H9 (cell line): ENCODE measurements around the gene FZD10. TPM values are rescaled to one million over a fixed set of nuclear protein-coding genes. Genes with fewer than 3 reads are reported as not detected.

Experiments
- DNase-seq: peaks from one replicate; pipeline ENCODE4 v3.0.0-alpha.2; 2017
- H2AFZ ChIP-seq: one replicate; pipeline ENCODE4 v1.6.1; 2013; ENCODE audit warnings: mild to moderate bottlenecking, low read length, control low read depth, moderate library complexity
- H2AK5ac ChIP-seq: 2 replicates; pipeline ENCODE4 v1.6.1; 2013; ENCODE audit warnings: low read length, control low read depth, mixed read lengths; ENCODE audit not compliant: insufficient read length
- H2BK120ac ChIP-seq: one replicate; pipeline ENCODE4 v1.6.1; 2013; ENCODE audit warnings: low read depth, mild to moderate bottlenecking, low read length, control low read depth, inconsistent platforms; ENCODE audit not compliant: poor library complexity, severe bottlenecking
- H2BK12ac ChIP-seq: 2 replicates; pipeline ENCODE4 v1.6.1; 2013; ENCODE audit warnings: low read length, control low read depth, mixed read lengths, low read depth; ENCODE audit not compliant: insufficient read length
- H2BK15ac ChIP-seq: 2 replicates; pipeline ENCODE4 v1.6.1; 2013; ENCODE audit warnings: low read depth, low read length, control low read depth
- H2BK20ac ChIP-seq: one replicate; pipeline ENCODE4 v1.6.1; 2013; ENCODE audit warnings: low read depth, mild to moderate bottlenecking, low read length, control low read depth, inconsistent platforms; ENCODE audit not compliant: poor library complexity, severe bottlenecking
- H2BK5ac ChIP-seq: 2 replicates; pipeline ENCODE4 v1.6.1; 2013; ENCODE audit warnings: low read length, control low read depth, mixed read lengths; ENCODE audit not compliant: insufficient read length
- H3K14ac ChIP-seq: 2 replicates; pipeline ENCODE4 v1.6.1; 2013; ENCODE audit warnings: low read length, control low read depth; ENCODE audit not compliant: insufficient read depth
- H3K18ac ChIP-seq: 2 replicates; pipeline ENCODE4 v1.6.1; 2013; ENCODE audit warnings: low read depth, mild to moderate bottlenecking, mixed read lengths, low read length, control low read depth; ENCODE audit not compliant: insufficient read length
- H3K23ac ChIP-seq: 2 replicates; pipeline ENCODE4 v1.6.1; 2013; ENCODE audit warnings: low read length, control low read depth, mixed read lengths, low read depth; ENCODE audit not compliant: insufficient read length
- H3K23me2 ChIP-seq: 2 replicates; pipeline ENCODE4 v1.6.1; 2013; ENCODE audit warnings: low read depth, mild to moderate bottlenecking, mixed read lengths, low read length, control low read depth; ENCODE audit not compliant: insufficient read length, poor library complexity, severe bottlenecking
- H3K27ac ChIP-seq: 2 replicates; pipeline ENCODE4 v1.5.1; 2013; ENCODE audit warnings: low read length, control low read depth, mixed read lengths, low read depth; ENCODE audit not compliant: insufficient read length
- H3K27me3 ChIP-seq: 2 replicates; pipeline ENCODE4 v1.6.1; 2013; ENCODE audit warnings: low read length, control low read depth, inconsistent platforms; ENCODE audit not compliant: insufficient read depth
- H3K4ac ChIP-seq: 2 replicates; pipeline ENCODE4 v1.6.1; 2013; ENCODE audit warnings: low read depth, mild to moderate bottlenecking, control low read depth, inconsistent platforms, low read length, moderate library complexity
- H3K4me1 ChIP-seq: 2 replicates; pipeline ENCODE4 v1.6.1; 2013; ENCODE audit warnings: low read length, control low read depth, inconsistent platforms; ENCODE audit not compliant: insufficient read depth
- H3K4me2 ChIP-seq: 2 replicates; pipeline ENCODE4 v1.6.1; 2013; ENCODE audit warnings: low read length, control low read depth, mixed read lengths; ENCODE audit not compliant: insufficient read length, insufficient read depth
- H3K56ac ChIP-seq: 2 replicates; pipeline ENCODE4 v1.6.1; 2013; ENCODE audit warnings: low read depth, mild to moderate bottlenecking, mixed read lengths, low read length, control low read depth; ENCODE audit not compliant: insufficient read length
- H3K79me1 ChIP-seq: 2 replicates; pipeline ENCODE4 v1.6.1; 2013; ENCODE audit warnings: low read depth, mild to moderate bottlenecking, moderate library complexity, low read length, control low read depth, inconsistent platforms; ENCODE audit not compliant: insufficient read depth, poor library complexity, severe bottlenecking
- H3K79me2 ChIP-seq: 2 replicates; pipeline ENCODE4 v1.6.1; 2013; ENCODE audit warnings: low read length, control low read depth, inconsistent platforms; ENCODE audit not compliant: insufficient read depth
- H3K9ac ChIP-seq: 2 replicates; pipeline ENCODE4 v1.6.1; 2013; ENCODE audit warnings: low read length, control low read depth, mixed read lengths; ENCODE audit not compliant: insufficient read length; ENCODE audit errors: extremely low read depth
- H3K9me3 ChIP-seq: one replicate; pipeline ENCODE4 v1.6.1; 2013; ENCODE audit warnings: low read depth, low read length, inconsistent platforms; ENCODE audit not compliant: control insufficient read depth
- H3T11ph ChIP-seq: one replicate; pipeline ENCODE4 v1.6.1; 2013; ENCODE audit warnings: mild to moderate bottlenecking, low read length, control low read depth, inconsistent platforms
- H4K20me1 ChIP-seq: one replicate; pipeline ENCODE4 v1.6.1; 2013; ENCODE audit not compliant: control insufficient read depth, insufficient read length, insufficient read depth
- H4K5ac ChIP-seq: 2 replicates; pipeline ENCODE4 v1.6.1; 2013; ENCODE audit warnings: low read depth, mild to moderate bottlenecking, mixed read lengths, low read length, control low read depth; ENCODE audit not compliant: insufficient read length
- H4K8ac ChIP-seq: replicated peaks from 2 replicates; pipeline ENCODE4 v1.6.1; 2013; ENCODE audit warnings: low read length, control low read depth, mixed read lengths, low read depth; ENCODE audit not compliant: insufficient read length
- H4K91ac ChIP-seq: 2 replicates; pipeline ENCODE4 v1.6.1; 2013; ENCODE audit warnings: low read depth, mild to moderate bottlenecking, moderate library complexity, mixed read lengths, low read length, control low read depth; ENCODE audit not compliant: insufficient read length
- H3K27ac Mint-ChIP-seq, 3 experiments: 2 replicates in 2 of 3; 3 replicates in 1 of 3; pipeline ENCODE4 v1.8.0; 2020 to 2021; ENCODE audit warnings: mixed read lengths in 3 of 3, mild to moderate bottlenecking in 1 of 3, moderate library complexity in 1 of 3
- H3K27me3 Mint-ChIP-seq: 2 replicates; pipeline ENCODE4 v1.8.0; 2021; ENCODE audit warnings: low read depth, mild to moderate bottlenecking, moderate library complexity, mixed read lengths
- H3K36me3 Mint-ChIP-seq, 3 experiments: 2 replicates in 2 of 3; 3 replicates in 1 of 3; pipeline ENCODE4 v1.8.0; 2020 to 2021; ENCODE audit warnings: low read depth in 3 of 3, mixed read lengths in 3 of 3; ENCODE audit not compliant: insufficient read depth in 1 of 3
- H3K4me1 Mint-ChIP-seq, 2 experiments: 2 replicates each; pipeline ENCODE4 v1.8.0; 2020; ENCODE audit warnings: mixed read lengths in 2 of 2
- H3K4me3 Mint-ChIP-seq, 2 experiments: 2 replicates in 1 of 2; 3 replicates in 1 of 2; pipeline ENCODE4 v1.8.0; 2020 to 2021; ENCODE audit warnings: mild to moderate bottlenecking in 2 of 2, mixed read lengths in 2 of 2, moderate library complexity in 1 of 2
- H3K9me3 Mint-ChIP-seq, 2 experiments: 2 replicates in 1 of 2; 3 replicates in 1 of 2; pipeline ENCODE4 v1.8.0; 2020; ENCODE audit warnings: mild to moderate bottlenecking in 2 of 2, mixed read lengths in 2 of 2, moderate library complexity in 1 of 2
- WGBS: extraction: QIAGEN DNeasy Blood & Tissue Kit; methylation state at CpG from one replicate; pipeline ENCODE4 v1.1.7; 2013; ENCODE audit warnings: missing lambda C conversion rate, low lambda C conversion rate, mixed read lengths; ENCODE audit not compliant: insufficient read length; ENCODE audit errors: extremely low coverage; 5-methylcytosine and 5-hydroxymethylcytosine counted together
- total RNA-seq: library from RNA; stranded (reverse); gene quantifications from 2 replicates; pipeline ENCODE4 v1.2.1, GENCODE V29; 2021
- TF ChIP-seq, protein P1 (sequence below): fragments of 200-600 bp; sonication (generic); conservative IDR thresholded peaks from 3 replicates; pipeline ENCODE4 v1.8.0; 2021; ENCODE audit warnings: antibody characterized with exemption, mild to moderate bottlenecking

The FZD10 gene
- total RNA-seq, 1 experiment from 2014 or later = 1.0 TPM

DNA sequence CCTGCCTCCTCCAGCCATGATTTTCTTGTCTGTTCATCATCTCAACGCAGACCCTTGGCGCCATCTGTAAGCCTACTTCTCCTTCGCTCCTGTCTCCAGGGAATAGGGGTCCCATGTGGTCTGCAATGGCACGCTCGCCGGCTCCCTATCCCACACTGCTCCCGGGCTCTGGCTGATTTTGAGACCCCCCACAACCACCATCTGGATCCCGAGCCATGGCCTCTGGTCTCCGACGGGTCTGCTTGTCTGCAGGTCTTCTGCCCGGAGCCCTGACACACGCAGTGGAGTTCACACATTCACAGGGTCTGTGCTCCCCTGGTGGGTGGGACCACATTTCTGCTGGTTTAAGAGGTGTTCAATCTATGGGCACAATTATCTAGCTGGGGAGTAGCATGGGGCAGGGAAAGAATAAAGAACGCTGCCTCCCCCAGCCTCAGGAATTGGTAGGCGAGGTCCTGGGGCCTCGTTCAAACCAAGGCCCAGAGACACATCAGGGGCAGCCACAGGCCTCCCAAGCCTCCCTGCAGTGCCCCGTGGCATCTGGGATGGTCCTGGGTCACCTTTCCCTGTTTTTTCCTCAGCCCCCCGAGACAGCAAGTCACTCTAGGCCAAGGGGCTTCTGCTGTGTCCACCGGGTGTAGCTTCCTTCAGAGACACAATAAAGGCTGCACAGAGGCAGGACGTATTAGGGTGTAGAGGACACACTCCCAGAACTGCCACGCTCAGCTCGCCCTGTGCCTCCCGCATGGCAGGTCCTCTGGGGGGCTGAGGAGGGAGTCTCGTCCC is 21.5 kb downstream of the FZD10 start:
- WGBS = no CpG with 5 or more reads among the region's 23 CpGs
- H3K4me1 Mint-ChIP-seq = peaks cover 7 to 12% of the 10 kb centered on the region in 2 experiments; a peak in 3 of 4 replicates
- no peaks in the 10 kb centered on the region; the same call in 1 of the 2 replicates for H3K27me3 ChIP-seq

More for the DNA sequence above, 21.5 kb downstream of the FZD10 start:
- H2BK12ac ChIP-seq = no peak overlapping the region
- no peak overlapping the region for H3K56ac ChIP-seq
- no peaks in the 10 kb centered on the region for H3K4me1 ChIP-seq
- TF ChIP-seq, protein P1, sequence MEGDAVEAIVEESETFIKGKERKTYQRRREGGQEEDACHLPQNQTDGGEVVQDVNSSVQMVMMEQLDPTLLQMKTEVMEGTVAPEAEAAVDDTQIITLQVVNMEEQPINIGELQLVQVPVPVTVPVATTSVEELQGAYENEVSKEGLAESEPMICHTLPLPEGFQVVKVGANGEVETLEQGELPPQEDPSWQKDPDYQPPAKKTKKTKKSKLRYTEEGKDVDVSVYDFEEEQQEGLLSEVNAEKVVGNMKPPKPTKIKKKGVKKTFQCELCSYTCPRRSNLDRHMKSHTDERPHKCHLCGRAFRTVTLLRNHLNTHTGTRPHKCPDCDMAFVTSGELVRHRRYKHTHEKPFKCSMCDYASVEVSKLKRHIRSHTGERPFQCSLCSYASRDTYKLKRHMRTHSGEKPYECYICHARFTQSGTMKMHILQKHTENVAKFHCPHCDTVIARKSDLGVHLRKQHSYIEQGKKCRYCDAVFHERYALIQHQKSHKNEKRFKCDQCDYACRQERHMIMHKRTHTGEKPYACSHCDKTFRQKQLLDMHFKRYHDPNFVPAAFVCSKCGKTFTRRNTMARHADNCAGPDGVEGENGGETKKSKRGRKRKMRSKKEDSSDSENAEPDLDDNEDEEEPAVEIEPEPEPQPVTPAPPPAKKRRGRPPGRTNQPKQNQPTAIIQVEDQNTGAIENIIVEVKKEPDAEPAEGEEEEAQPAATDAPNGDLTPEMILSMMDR = no peak
- H4K5ac ChIP-seq = no peak overlapping the region
- H3K23me2 ChIP-seq = no peaks in the 10 kb centered on the region
- H4K91ac ChIP-seq = no peak overlapping the region
- H3K27ac Mint-ChIP-seq = no peak overlapping the region
- H3K4me2 ChIP-seq = no peak overlapping the region
- H3K4me3 Mint-ChIP-seq = no peak overlapping the region
- H2BK120ac ChIP-seq = no peak overlapping the region
- H3T11ph ChIP-seq = no peak overlapping the region
- H3K36me3 Mint-ChIP-seq = no peaks in the 10 kb centered on the region; a peak in 1 of 7 replicates
- no peaks in the 10 kb centered on the region for H4K20me1 ChIP-seq
- H3K4ac ChIP-seq = no peak overlapping the region
- no peak for DNase-seq
- H3K79me1 ChIP-seq = no peaks in the 10 kb centered on the region
- no peak overlapping the region for H2BK5ac ChIP-seq
- H3K9me3 Mint-ChIP-seq = peaks cover 0 to 5% of the 10 kb centered on the region in 2 experiments; a peak in 4 of 5 replicates
- H4K8ac ChIP-seq = no peak overlapping the region
- no peaks in the 10 kb centered on the region for H3K9me3 ChIP-seq
- H2AK5ac ChIP-seq = no peak overlapping the region
- no peak overlapping the region for H2BK15ac ChIP-seq
- H3K27me3 Mint-ChIP-seq = peaks cover 83% of the 10 kb centered on the region
- no peak overlapping the region for H3K23ac ChIP-seq
- H2BK20ac ChIP-seq = no peak overlapping the region
- no peak overlapping the region for H3K18ac ChIP-seq
- no peak overlapping the region for H3K14ac ChIP-seq
- no peak overlapping the region for H3K9ac ChIP-seq
- H3K79me2 ChIP-seq = no peaks in the 10 kb centered on the region
- H3K27ac ChIP-seq = no peak overlapping the region
- H2AFZ ChIP-seq = no peak overlapping the region
